Dedifferentiated amniotic fluid mesenchymal stem cell (primary cell): ENCODE results near the gene TMEM42.

Source experiments
- DNase-seq: peaks from one replicate; pipeline ENCODE4 v3.0.0-alpha.2; 2016; ENCODE audit errors: extremely low spot score

TMEM42 gene

DNA sequence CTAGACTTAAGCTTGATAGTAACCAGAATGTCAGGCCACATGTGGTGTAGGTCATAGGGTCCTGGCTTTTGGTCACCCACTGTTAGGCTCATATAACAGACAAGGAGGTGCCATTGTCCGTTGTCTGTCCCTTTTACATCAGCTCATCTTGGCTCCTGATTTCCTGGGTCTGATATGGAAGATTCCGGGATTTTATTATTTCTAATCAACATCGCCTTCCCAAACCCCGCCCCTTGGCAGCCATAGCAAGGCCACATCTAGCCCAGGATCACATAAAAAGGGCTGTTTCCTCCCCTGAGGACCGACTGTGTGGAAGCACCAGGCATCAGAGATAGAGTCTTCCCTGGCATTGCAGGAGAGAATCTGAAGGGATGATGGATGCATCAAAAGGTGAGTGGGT is 12.6 kb downstream of the TMEM42 start, which contains the start of gene TGM4:
TGM4 (plus strand) TSS at position 301 of the 400 bp plus-strand sequence; CDS start at position 372, 71 bp downstream.
- no peak for DNase-seq

DNA sequence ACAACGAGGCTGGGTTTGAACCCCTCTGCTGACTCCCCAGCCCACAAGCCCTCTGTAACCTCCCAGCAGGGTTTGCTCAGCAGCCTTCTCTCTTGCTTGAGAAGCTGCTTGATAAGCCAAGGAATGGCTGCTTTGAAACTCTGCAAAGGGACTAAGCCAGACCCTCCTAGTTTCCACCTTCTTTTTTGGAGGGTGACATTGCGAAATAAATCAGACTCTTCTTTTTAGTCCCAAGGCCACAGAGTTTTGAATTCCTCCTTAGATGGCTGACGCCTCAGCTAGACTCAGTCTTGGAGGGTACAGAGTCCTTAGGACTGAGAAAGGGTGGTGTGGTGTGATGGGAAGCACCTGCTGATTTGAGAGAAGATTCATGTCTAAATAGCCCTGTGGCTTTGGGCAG is 13.9 kb downstream of the TMEM42 start:
- no peak for DNase-seq

DNA sequence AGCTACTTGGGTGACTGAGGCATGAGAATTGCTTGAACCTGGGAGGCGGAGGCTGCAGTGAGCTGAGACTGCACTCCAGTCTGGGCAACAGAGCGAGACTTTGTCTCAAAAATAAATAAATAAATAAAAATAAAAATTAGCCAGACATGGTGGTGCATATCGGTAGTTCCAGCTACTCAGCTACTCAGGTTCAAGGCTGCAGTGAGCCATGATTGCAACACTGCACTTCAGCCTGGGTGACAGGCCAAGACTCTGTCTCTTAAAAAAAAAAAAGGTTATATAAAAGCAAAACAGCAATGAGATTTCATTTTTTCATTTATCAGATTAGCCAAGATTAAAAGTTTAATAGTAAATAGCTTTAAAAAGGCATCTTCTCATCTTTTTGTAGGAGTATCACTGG is 15.6 kb downstream of the TMEM42 start:
- no peak for DNase-seq

DNA sequence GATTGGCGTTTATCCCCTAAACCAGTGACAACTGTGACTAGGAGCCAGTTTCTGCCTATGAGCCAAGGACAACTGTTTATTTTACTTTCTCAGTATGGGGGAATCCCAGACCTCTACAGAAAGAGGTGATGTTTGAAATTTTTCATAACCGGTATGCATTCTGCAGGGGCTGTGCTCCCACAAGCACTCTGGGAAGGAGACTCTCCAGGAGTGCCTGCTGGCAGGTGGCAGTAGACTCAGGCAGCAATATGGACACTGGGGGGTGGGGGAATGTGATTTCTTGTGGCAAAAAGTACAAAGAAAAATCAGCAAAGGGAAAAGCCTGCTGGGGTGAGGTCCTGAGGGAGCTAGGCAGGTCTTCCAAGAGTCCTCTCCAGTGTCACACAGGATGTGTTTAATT is 18.6 kb downstream of the TMEM42 start:
- no peak for DNase-seq

GRCh38 chr3:44883213-44883955 is 21.7 kb downstream of the TMEM42 start:
- no peak for DNase-seq

DNA sequence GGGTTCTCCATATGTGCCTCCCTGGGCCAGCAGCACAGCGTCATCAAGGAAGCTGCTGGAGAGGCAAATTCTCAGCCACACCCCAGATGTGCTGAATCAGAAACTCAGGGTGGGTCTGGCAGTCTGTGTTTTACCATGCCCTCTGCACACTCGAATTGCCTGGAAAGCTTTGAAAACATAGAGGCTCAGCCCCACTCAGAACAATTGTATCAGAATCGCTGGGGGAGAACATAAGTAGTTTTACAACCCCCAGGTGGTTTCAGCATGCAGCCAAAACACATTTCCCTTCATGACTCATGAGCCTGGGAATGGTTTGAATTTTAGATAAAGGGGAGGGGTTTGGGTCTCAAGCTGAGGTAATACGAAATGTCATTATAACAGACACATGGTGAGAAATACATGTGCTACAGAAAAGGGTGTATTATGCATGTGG is 22.3 kb downstream of the TMEM42 start:
- peak; percentile 64 for DNase-seq

GRCh38 chr3:44885618-44886017 is 23.9 kb downstream of the TMEM42 start:
- peak; percentile 83 for DNase-seq

- no peak for DNase-seq
Measured at GRCh38 chr3:44886561-44886960, 24.8 kb downstream of the TMEM42 start.

DNA sequence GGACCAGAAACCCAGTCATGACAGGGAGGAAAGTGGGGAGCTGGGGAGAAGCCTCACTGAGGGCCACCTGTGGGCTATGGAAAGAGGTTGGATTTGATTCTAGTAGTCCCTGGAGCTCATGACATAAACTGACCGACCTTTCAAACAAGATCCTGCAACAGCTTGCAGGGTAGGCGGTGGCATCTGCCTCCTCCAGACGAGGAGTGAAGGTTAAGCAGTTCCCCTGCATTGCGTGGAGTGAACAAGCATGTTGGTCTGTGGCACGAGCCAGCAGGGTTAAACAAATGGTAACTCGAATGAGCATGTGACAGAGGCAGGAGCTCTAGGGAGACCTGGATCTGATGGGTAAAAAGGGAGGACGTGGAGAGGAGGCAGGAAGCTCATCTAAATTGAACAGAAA is 25.4 kb downstream of the TMEM42 start:
- DNase-seq = no peak

DNA sequence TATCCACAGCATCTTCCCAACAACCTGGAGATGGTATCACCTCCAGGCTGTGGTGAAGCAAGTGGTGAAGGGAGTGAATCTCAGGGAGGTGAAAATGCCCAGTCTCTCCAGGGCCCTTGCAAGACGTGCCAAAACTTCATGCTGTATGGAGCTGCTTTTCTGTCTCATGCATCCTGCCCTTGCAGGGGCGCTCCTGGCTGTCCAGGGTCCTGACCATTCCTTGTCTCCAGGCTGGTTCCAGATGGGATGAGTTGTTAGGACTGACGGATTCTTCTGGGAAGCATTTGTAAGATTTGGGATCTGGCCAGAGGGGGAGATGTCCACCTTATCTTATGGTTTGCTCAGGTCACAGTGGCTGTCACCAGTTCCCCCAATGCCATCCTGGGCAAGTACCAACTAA is 28.5 kb downstream of the TMEM42 start:
- no peak for DNase-seq

GRCh38 chr3:44890852-44891251 is 29.1 kb downstream of the TMEM42 start:
- no peak for DNase-seq

- DNase-seq = no peak
Measured at GRCh38 chr3:44892689-44893088, 31.0 kb downstream of the TMEM42 start.

DNA sequence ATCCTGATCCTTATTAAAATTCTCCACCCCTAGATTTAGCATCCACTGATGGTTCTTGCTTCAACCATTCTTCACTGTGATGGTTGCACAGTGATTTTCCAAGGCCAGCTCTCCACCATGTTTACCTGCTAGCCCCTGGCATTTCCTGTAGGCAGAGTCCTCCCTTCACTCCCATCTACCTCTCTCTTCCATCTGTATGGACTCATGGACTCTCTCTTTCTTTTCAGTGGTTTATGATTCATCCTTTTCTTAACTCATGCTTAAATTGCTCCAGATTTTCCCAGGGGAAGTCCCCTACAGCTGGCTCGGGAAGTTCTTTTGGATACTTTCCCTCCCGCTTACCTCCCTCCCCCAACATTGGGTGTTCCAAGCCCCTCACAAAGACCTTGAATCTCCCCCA is 31.4 kb downstream of the TMEM42 start:
- DNase-seq = no peak

GRCh38 chr3:44894485-44894884 is 32.8 kb downstream of the TMEM42 start:
- no peak for DNase-seq

DNA sequence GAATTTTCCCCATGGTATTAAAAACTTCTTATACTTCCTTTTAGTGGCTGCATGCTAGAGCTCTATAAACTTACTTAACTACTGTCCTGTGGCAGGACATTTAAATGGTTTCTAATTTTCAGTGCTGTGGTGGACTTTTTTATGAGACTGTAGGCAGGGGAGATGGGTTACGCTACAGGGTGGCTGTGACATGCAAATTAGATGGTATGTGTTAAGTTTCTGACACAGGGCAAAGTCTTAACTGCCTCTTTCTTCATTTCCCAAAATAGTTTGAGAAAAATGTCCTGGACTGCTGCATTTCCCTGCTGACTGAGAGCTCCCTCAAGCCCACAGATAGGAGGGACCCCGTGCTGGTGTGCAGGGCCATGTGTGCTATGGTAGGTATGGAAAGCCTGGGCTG is 34.7 kb downstream of the TMEM42 start:
- no peak for DNase-seq

GRCh38 chr3:44899683-44900367 is 38.1 kb downstream of the TMEM42 start:
- DNase-seq = no peak

- DNase-seq = no peak
Measured at GRCh38 chr3:44902628-44903027, 40.9 kb downstream of the TMEM42 start.

DNA sequence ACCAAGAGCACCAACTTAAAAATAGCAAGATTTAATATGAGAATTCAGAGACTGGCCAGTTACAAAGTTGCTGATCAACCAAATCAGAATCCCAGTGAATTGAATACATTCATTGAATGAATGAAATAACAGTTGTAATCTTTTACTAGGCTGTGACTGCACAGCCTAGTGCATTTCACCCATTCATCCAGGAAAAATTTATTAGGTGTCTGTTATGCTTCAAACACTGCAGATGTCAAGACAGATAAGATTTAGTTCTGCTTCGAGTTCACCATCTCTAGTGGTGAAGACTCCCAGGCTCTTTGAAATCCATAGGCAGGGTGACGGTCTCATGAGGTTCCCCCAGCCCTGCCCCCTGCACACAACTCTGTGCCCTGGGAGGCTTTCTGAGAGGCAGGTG is 41.6 kb downstream of the TMEM42 start:
- no peak for DNase-seq

GRCh38 chr3:44903751-44904150 is 42.0 kb downstream of the TMEM42 start:
- DNase-seq = no peak

DNA sequence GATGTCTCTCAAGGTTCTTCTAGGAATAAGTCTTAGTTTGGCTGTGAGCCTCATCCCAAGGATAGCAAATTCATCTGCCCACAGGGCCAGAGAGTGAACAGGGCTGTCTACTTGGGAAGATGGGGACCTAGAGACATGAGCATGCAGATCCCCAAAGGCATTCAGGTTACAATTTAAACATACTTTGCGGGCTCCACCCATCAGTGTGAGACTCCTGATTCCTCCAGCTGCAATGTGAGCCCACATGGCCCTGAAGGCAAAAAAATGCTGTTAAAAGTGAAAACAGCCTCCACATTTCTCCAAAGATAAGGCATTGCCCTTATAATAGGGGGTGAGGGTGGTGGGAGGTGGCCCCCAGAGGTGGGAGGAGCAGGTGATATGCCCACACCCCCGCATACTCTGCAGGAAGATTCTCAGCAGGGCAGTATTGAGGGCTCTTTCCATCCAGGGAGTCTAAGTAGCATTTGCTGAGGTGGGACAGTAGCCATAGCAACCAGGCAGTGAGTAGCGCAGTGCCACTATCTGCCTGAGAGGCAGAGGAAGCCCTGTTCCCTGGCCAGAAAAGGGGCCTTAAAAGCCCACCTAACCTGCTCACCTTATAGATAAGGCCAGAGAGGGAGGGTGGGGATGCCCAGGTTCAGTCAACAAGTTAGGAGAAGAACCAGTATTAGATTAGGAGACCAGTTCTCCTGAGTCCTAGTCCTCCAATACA is 43.9 kb downstream of the TMEM42 start:
- DNase-seq = no peak

- no peak for DNase-seq
Measured at GRCh38 chr3:44906997-44907396, 45.3 kb downstream of the TMEM42 start.

GRCh38 chr3:44907612-44908011 is 45.9 kb downstream of the TMEM42 start:
- DNase-seq = no peak

GRCh38 chr3:44909063-44909462 is 47.4 kb downstream of the TMEM42 start:
- no peak for DNase-seq
